DND-41 (cell line): Measurements from ENCODE around the gene GZF1.

Source experiments
- ATAC-seq: fragments of 200-7000 bp; cut with Tn5 transposase; 3 replicates; pipeline ENCODE4 v1.9.1; 2021; ENCODE audit warnings: low read depth; ENCODE audit not compliant: insufficient read depth
- DNase-seq: peaks from one replicate; pipeline ENCODE4 v3.0.0-alpha.2; 2020
- H2AFZ ChIP-seq: 2 replicates; pipeline ENCODE4 v1.6.0; 2012; ENCODE audit warnings: low read depth, low read length
- H3K27ac ChIP-seq: 2 replicates; pipeline ENCODE4 v1.5.1; 2012; ENCODE audit warnings: low read length, inconsistent platforms
- H3K27me3 ChIP-seq: fragments of 200-600 bp; sonication (generic); 2 replicates; pipeline ENCODE4 v1.6.0; 2012; ENCODE audit warnings: low read length, mild to moderate bottlenecking, inconsistent platforms; ENCODE audit not compliant: insufficient read depth, poor library complexity
- H3K36me3 ChIP-seq: 2 replicates; pipeline ENCODE4 v1.5.1; 2012; ENCODE audit warnings: low read length, inconsistent platforms; ENCODE audit not compliant: insufficient read depth
- H3K4me1 ChIP-seq: 2 replicates; pipeline ENCODE4 v1.5.1; 2012; ENCODE audit warnings: mild to moderate bottlenecking, low read length; ENCODE audit not compliant: insufficient read depth
- H3K4me2 ChIP-seq: 2 replicates; pipeline ENCODE4 v1.6.0; 2012; ENCODE audit warnings: mild to moderate bottlenecking, moderate library complexity, low read length, inconsistent platforms; ENCODE audit not compliant: insufficient read depth
- H3K4me3 ChIP-seq, 2 experiments: fragments of 200-600 bp in 1 of 2; shearing (Covaris generic) in 1 of 2; 2 replicates each; pipeline ENCODE4 v1.5.1; 2012 to 2016; ENCODE audit warnings: inconsistent platforms in 2 of 2, low read length in 2 of 2, mild to moderate bottlenecking in 2 of 2, low read depth in 1 of 2, moderate library complexity in 1 of 2
- H3K79me2 ChIP-seq: 2 replicates; pipeline ENCODE4 v1.6.0; 2012; ENCODE audit warnings: low read length, inconsistent platforms; ENCODE audit not compliant: insufficient read depth
- H3K9ac ChIP-seq: 2 replicates; pipeline ENCODE4 v1.6.0; 2012; ENCODE audit warnings: low read depth, mild to moderate bottlenecking, inconsistent platforms, low read length, moderate library complexity
- H3K9me3 ChIP-seq: 2 replicates; pipeline ENCODE4 v1.5.1; 2012; ENCODE audit warnings: low read length, moderate library complexity, mild to moderate bottlenecking, inconsistent platforms; ENCODE audit not compliant: insufficient read depth, severe bottlenecking
- H4K20me1 ChIP-seq: 2 replicates; pipeline ENCODE4 v1.6.0; 2012; ENCODE audit warnings: low read length; ENCODE audit not compliant: insufficient read depth
- CTCF ChIP-seq: IDR thresholded peaks from 2 replicates; pipeline ENCODE4 v1.5.1; 2012; ENCODE audit warnings: borderline replicate concordance, low read length, moderate library complexity, mild to moderate bottlenecking; ENCODE audit not compliant: poor library complexity, severe bottlenecking; ENCODE audit errors: extremely low read depth
- EZH2 ChIP-seq: IDR thresholded peaks from 3 replicates; pipeline ENCODE4 v1.6.1; 2012; ENCODE audit warnings: borderline replicate concordance, low read depth, mild to moderate bottlenecking, moderate library complexity, low read length, inconsistent platforms; ENCODE audit not compliant: severe bottlenecking

GZF1 gene

GRCh38 chr20:23335521-23335920, 26.5 kb upstream of the GZF1 start:
- Histone ChIP-seq H3K4me2 (no peak overlapping the region), H3K79me2 (no peaks in the 10 kb centered on the region), H3K9ac (no peak overlapping the region), H3K4me1 (no peaks in the 10 kb centered on the region), H3K36me3 (no peaks in the 10 kb centered on the region), H3K27ac (no peak overlapping the region), H3K27me3 (no peaks in the 10 kb centered on the region), H2AFZ (no peak overlapping the region), H4K20me1 (no peaks in the 10 kb centered on the region), H3K4me3 (no peak overlapping the region), H3K9me3 (no peaks in the 10 kb centered on the region)
- ATAC-seq: no peak
- TF ChIP-seq CTCF: no peak
- no peak for TF ChIP-seq EZH2
- DNase-seq: no peak

- Histone ChIP-seq H3K4me3 (no peak overlapping the region), H3K36me3 (no peaks in the 10 kb centered on the region), H3K27me3 (no peaks in the 10 kb centered on the region), H3K9ac (no peak overlapping the region), H3K27ac (no peak overlapping the region), H3K4me2 (no peak overlapping the region), H3K79me2 (no peaks in the 10 kb centered on the region), H3K9me3 (no peaks in the 10 kb centered on the region), H4K20me1 (no peaks in the 10 kb centered on the region), H3K4me1 (no peaks in the 10 kb centered on the region), H2AFZ (no peak overlapping the region)
- no peak for ATAC-seq
- no peak for DNase-seq
- TF ChIP-seq CTCF (no peak), EZH2 (no peak)
Observed at GRCh38 chr20:23336476-23336875, 25.5 kb upstream of the GZF1 start.

- Histone ChIP-seq H3K36me3 (no peaks in the 10 kb centered on the region), H3K27me3 (no peaks in the 10 kb centered on the region), H3K9ac (no peak overlapping the region), H3K4me3 (no peak overlapping the region), H3K4me2 (no peak overlapping the region), H3K27ac (no peak overlapping the region), H3K4me1 (no peaks in the 10 kb centered on the region), H2AFZ (no peak overlapping the region), H4K20me1 (no peaks in the 10 kb centered on the region), H3K9me3 (no peaks in the 10 kb centered on the region), H3K79me2 (no peaks in the 10 kb centered on the region)
- DNase-seq: no peak
- TF ChIP-seq CTCF (no peak), EZH2 (no peak)
- no peak for ATAC-seq
Observed at GRCh38 chr20:23337312-23337711, 24.7 kb upstream of the GZF1 start.

GRCh38 chr20:23339986-23340385, 22.0 kb upstream of the GZF1 start:
- Histone ChIP-seq H3K27ac (no peak overlapping the region), H3K4me1 (no peaks in the 10 kb centered on the region), H3K36me3 (no peaks in the 10 kb centered on the region), H3K9me3 (no peaks in the 10 kb centered on the region), H3K4me2 (no peak overlapping the region), H3K4me3 (no peak overlapping the region), H3K9ac (no peak overlapping the region), H3K27me3 (no peaks in the 10 kb centered on the region), H2AFZ (no peak overlapping the region), H4K20me1 (no peaks in the 10 kb centered on the region), H3K79me2 (no peaks in the 10 kb centered on the region)
- DNase-seq (no peak), ATAC-seq (no peak)
- TF ChIP-seq EZH2 (no peak), CTCF (no peak)
